NCI-H2227 (cell line): ENCODE measurements around the gene LRRC8E.
"Not testable (repeated sequence)": the region's sequence is repeated elsewhere in the genome, so short reads cannot be mapped to it uniquely, and the experiment has no call there.

Experiments
- DNase-seq: peaks from one replicate; lab custom pipeline; 2025; ENCODE audit not compliant: unreplicated experiment; lab: John Stamatoyannopoulos, UW

Gene LRRC8E

GRCh38 chr19:7907544-7907943 lies 19.2 kb downstream of the LRRC8E start:
- no peak for DNase-seq

GRCh38 chr19:7908078-7908699 lies 19.9 kb downstream of the LRRC8E start:
- no peak for DNase-seq

- DNase-seq = no peak
These were observed 20.6 kb downstream of the LRRC8E start for GRCh38 chr19:7908742-7909461.

GRCh38 chr19:7909471-7910067 lies 21.3 kb downstream of the LRRC8E start:
- DNase-seq = no peak

- DNase-seq = no peak
These were observed 22.2 kb downstream of the LRRC8E start for GRCh38 chr19:7910321-7911161.

- DNase-seq = no peak
These were observed 23.3 kb downstream of the LRRC8E start for GRCh38 chr19:7911508-7912143.

- no peak for DNase-seq
These were observed 23.9 kb downstream of the LRRC8E start for GRCh38 chr19:7912144-7912696.

GRCh38 chr19:7912697-7913564 lies 24.6 kb downstream of the LRRC8E start:
- DNase-seq = no peak

GRCh38 chr19:7913652-7914051 lies 25.3 kb downstream of the LRRC8E start:
- DNase-seq = no peak

- DNase-seq = no peak
These were observed 25.8 kb downstream of the LRRC8E start for GRCh38 chr19:7914099-7914498.

GRCh38 chr19:7914598-7915045 lies 26.3 kb downstream of the LRRC8E start, which contains the start of gene TGFBR3L:
Gene TGFBR3L (plus strand): TSS chr19:7914830.
- no peak for DNase-seq

- DNase-seq = no peak
These were observed 27.2 kb downstream of the LRRC8E start for GRCh38 chr19:7915250-7916102.

- DNase-seq = peak; percentile 11
These were observed 28.0 kb downstream of the LRRC8E start for GRCh38 chr19:7916103-7916954.

- DNase-seq = no peak
These were observed 28.6 kb downstream of the LRRC8E start for GRCh38 chr19:7916955-7917266.

GRCh38 chr19:7917267-7918061 lies 29.2 kb downstream of the LRRC8E start:
- DNase-seq = no peak

- DNase-seq = not testable (repeated sequence)
These were observed 29.8 kb downstream of the LRRC8E start for GRCh38 chr19:7918062-7918614.
